ENCODE data around the gene WBP1. TPM values are rescaled to one million over a fixed set of nuclear protein-coding genes. Genes with fewer than 3 reads are reported as not detected.

The WBP1 gene
- total and polyA plus RNA-seq, 2 donors (not counting 1 experiment from before 2014, with no cell fraction given), result 43.8 to 78.1 TPM

- Histone ChIP-seq H3K9ac (ENCODE audit: insufficient read depth, low read length) (peak overlapping the region; percentile 48), H3K36me3 (ENCODE audit: control insufficient read depth, insufficient read depth, low read length) (peaks cover 4% of the 10 kb centered on the region), H3K4me2 (ENCODE audit: extremely low read depth, insufficient read depth, low read length) (peak overlapping the region; percentile 90), H4K20me1 (ENCODE audit: control insufficient read depth, extremely low read depth, insufficient read depth, low read length) (no peaks in the 10 kb centered on the region), H3K4me3 (replicated peaks in 1 of 4; ENCODE audit: control extremely low read depth in 1 of 4, insufficient read depth in 1 of 4, low read depth in 3 of 4, low read length in 4 of 4) (peak overlapping the region; percentile 9 to 69 (median 48)), H3K4me1 (ENCODE audit: control insufficient read depth, extremely low read depth, insufficient read depth, low read length) (peaks cover 17% of the 10 kb centered on the region), H3K27me3 (ENCODE audit: control insufficient read depth, insufficient read depth, low read length) (no peaks in the 10 kb centered on the region), H3K79me2 (ENCODE audit: control insufficient read depth, insufficient read depth, low read length) (peaks cover 15% of the 10 kb centered on the region), H3K27ac (ENCODE audit: insufficient read depth, low read length) (peak overlapping the region; percentile 75), H3K9me3 (ENCODE audit: control insufficient read depth, insufficient read depth, low read depth, low read length) (no peaks in the 10 kb centered on the region), H2AFZ (ENCODE audit: low read length) (peak overlapping the region; percentile 66)
- TF ChIP-seq EZH2 (IDR thresholded peaks at IDR 0.05; ENCODE audit: low read length, missing control alignments) (peak; percentile 39), CTCF (conservative IDR thresholded peaks at IDR 0.05 in 1 of 2, IDR thresholded peaks at IDR 0.05 in 1 of 2; ENCODE audit: low read depth in 1 of 2, low read length in 2 of 2) (no peak)
- DNase-seq (ENCODE audit: low read depth in 2 of 2), result no peak
These were observed 44.0 kb downstream of the WBP1 start for GRCh38 chr2:74502147-74502719.

GRCh38 chr2:74502720-74503505 is 44.7 kb downstream of the WBP1 start:
- H3K27me3 ChIP-seq (ENCODE audit: control insufficient read depth, insufficient read depth, low read length), result no peaks in the 10 kb centered on the region
- H3K9me3 ChIP-seq (ENCODE audit: control insufficient read depth, insufficient read depth, low read depth, low read length), result no peaks in the 10 kb centered on the region
- H3K36me3 ChIP-seq (ENCODE audit: control insufficient read depth, insufficient read depth, low read length), result peaks cover 4% of the 10 kb centered on the region
- peak; percentile 81 to 90 for DNase-seq (ENCODE audit: low read depth in 2 of 2)
- peak; percentile 34 to 39 for TF ChIP-seq CTCF (conservative IDR thresholded peaks at IDR 0.05 in 1 of 2, IDR thresholded peaks at IDR 0.05 in 1 of 2; ENCODE audit: low read depth in 1 of 2, low read length in 2 of 2)
- no peak for TF ChIP-seq EZH2 (IDR thresholded peaks at IDR 0.05; ENCODE audit: low read length, missing control alignments)
- H3K9ac ChIP-seq (ENCODE audit: insufficient read depth, low read length), result peak overlapping the region; percentile 48
- H4K20me1 ChIP-seq (ENCODE audit: control insufficient read depth, extremely low read depth, insufficient read depth, low read length), result no peaks in the 10 kb centered on the region
- H3K4me1 ChIP-seq (ENCODE audit: control insufficient read depth, extremely low read depth, insufficient read depth, low read length), result peaks cover 17% of the 10 kb centered on the region
- H2AFZ ChIP-seq (ENCODE audit: low read length), result peak overlapping the region; percentile 66
- H3K4me3 ChIP-seq (replicated peaks in 1 of 4; ENCODE audit: control extremely low read depth in 1 of 4, insufficient read depth in 1 of 4, low read depth in 3 of 4, low read length in 4 of 4), result peak overlapping the region; percentile 9 to 69 (median 48)
- H3K27ac ChIP-seq (ENCODE audit: insufficient read depth, low read length), result peak overlapping the region; percentile 75
- peaks cover 15% of the 10 kb centered on the region for H3K79me2 ChIP-seq (ENCODE audit: control insufficient read depth, insufficient read depth, low read length)
- H3K4me2 ChIP-seq (ENCODE audit: extremely low read depth, insufficient read depth, low read length), result peak overlapping the region; percentile 90

All from fibroblast of lung (primary cell).